ENCODE results near the gene CPA3.

DNA sequence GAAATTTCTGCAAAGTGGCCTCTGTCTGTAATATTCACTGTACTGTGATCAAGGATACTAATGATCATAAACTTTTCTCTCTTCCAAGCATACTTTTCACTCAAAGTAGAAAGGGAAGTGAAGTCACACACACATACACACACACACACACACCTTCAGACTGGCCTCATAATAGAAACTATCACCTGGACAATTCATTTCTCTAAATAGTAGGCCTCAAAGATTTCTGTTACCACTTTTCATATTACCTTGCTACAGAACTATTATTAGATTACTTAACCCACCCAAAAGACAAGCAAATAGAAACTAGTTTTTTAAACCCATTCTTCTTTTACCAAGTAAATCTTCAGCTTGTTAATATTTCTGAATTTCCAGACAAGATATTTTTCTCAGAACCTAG, 25.3 kb upstream of the CPA3 start:
- TF ChIP-seq, protein P1, sequence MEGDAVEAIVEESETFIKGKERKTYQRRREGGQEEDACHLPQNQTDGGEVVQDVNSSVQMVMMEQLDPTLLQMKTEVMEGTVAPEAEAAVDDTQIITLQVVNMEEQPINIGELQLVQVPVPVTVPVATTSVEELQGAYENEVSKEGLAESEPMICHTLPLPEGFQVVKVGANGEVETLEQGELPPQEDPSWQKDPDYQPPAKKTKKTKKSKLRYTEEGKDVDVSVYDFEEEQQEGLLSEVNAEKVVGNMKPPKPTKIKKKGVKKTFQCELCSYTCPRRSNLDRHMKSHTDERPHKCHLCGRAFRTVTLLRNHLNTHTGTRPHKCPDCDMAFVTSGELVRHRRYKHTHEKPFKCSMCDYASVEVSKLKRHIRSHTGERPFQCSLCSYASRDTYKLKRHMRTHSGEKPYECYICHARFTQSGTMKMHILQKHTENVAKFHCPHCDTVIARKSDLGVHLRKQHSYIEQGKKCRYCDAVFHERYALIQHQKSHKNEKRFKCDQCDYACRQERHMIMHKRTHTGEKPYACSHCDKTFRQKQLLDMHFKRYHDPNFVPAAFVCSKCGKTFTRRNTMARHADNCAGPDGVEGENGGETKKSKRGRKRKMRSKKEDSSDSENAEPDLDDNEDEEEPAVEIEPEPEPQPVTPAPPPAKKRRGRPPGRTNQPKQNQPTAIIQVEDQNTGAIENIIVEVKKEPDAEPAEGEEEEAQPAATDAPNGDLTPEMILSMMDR (IDR thresholded peaks at IDR 0.05): no peak
- no peak for TF ChIP-seq POLR2A (IDR thresholded peaks at IDR 0.05)
- no peak for TF ChIP-seq POLR2AphosphoS5 (IDR thresholded peaks at IDR 0.05)

Measured in gastroesophageal sphincter (tissue), 3 donors.